Transverse colon (tissue), 4 donors: Measurements from ENCODE around the gene FOXP1. TPM values are rescaled to one million over a fixed set of nuclear protein-coding genes. Genes with fewer than 3 reads are reported as not detected.
A peak's percentile ranks its signal among the peaks of the same experiment; 100 is the strongest.

Experiments used
- DNase-seq: peaks from one replicate; pipeline ENCODE4 v3.0.0-alpha.2; 2019
- H3K27ac ChIP-seq, 4 donors: fragments of 200-600 bp; sonication (generic); 2 replicates each; pipeline ENCODE4 v1.5.1; 2016 to 2018; ENCODE audit warnings: inconsistent platforms in 4 of 4
- H3K27me3 ChIP-seq: fragments of 200-600 bp; sonication (generic); 2 replicates; pipeline ENCODE4 v1.5.1; 2017; ENCODE audit warnings: inconsistent platforms
- H3K36me3 ChIP-seq, 4 donors: fragments of 200-600 bp; sonication (generic); 2 replicates each; pipeline ENCODE4 v1.5.1; 2017 to 2019; ENCODE audit warnings: inconsistent platforms in 4 of 4
- H3K4me1 ChIP-seq, 4 donors: fragments of 200-600 bp; sonication (generic); 2 replicates each; pipeline ENCODE4 v1.5.1; 2017 to 2020; ENCODE audit warnings: inconsistent platforms in 4 of 4
- H3K4me3 ChIP-seq, 4 donors: fragments of 200-600 bp; sonication (generic); 1 replicate in 1 of 4; 2 replicates in 3 of 4; pipeline versions ENCODE4 v1.5.1 to v1.6.1; 2017 to 2019; ENCODE audit warnings: inconsistent platforms in 4 of 4
- H3K9me3 ChIP-seq, 2 donors: fragments of 200-600 bp; sonication (generic); 2 replicates each; pipeline ENCODE4 v1.5.1; 2017 to 2019; ENCODE audit warnings: inconsistent platforms in 2 of 2
- EP300 ChIP-seq: sonication (generic); formaldehyde crosslinking; IDR thresholded peaks from one replicate; pipeline ENCODE4 v1.6.1; 2017; ENCODE audit warnings: antibody characterized with exemption, low read depth
- POLR2A ChIP-seq: fragments of 450-650 bp; IDR thresholded peaks from one replicate; pipeline ENCODE4 v1.6.1; 2016; ENCODE audit warnings: antibody characterized with exemption, mild to moderate bottlenecking, moderate library complexity
- POLR2AphosphoS5 ChIP-seq, 3 donors: sonication (generic); formaldehyde crosslinking; IDR thresholded peaks; one replicate each; pipeline ENCODE4 v1.6.1; 2016; ENCODE audit warnings: antibody characterized with exemption in 3 of 3
- WGBS, 2 donors: methylation state at CpG; one replicate each; pipeline ENCODE4 v1.1.5; 2018; ENCODE audit warnings: low coverage in 1 of 2; 5-methylcytosine and 5-hydroxymethylcytosine counted together
- in situ Hi-C, 4 donors: fragments of 200-750 bp; cut with MboI; loops; one replicate each; pipeline versions ENCODE4 v1.15.0 to v1.15.1; 2017; ENCODE audit warnings: low sequenced_read_pairs in 3 of 4, low pct_ligation_motif_present in 1 of 4, low pct_unique_long_range_greater_than_20kb in 1 of 4
- intact Hi-C: fragments of 100-400 bp; cut with DNase I; formaldehyde crosslinking; loops from one replicate; pipeline ENCODE4 v1.15.1; 2023; ENCODE audit warnings: low total_unique reads
- total RNA-seq, 4 donors: library from RNA; depleted of rRNA; stranded (reverse); fragments of >200 nt; gene quantifications; one replicate each; pipeline ENCODE4 v1.1.0, GENCODE V29; 2016
- TF ChIP-seq, protein P1 (sequence below), 5 experiments: fragments of 200-600 bp in 3 of 5; fragments of 450-650 bp in 2 of 5; sonication (generic) in 3 of 5; IDR thresholded peaks; 1 replicate in 2 of 5; 2 replicates in 3 of 5; pipeline ENCODE4 v1.5.1; 2016 to 2017; ENCODE audit warnings: antibody characterized with exemption in 5 of 5, inconsistent platforms in 3 of 5, mild to moderate bottlenecking in 2 of 5, moderate library complexity in 1 of 5

FOXP1 gene
- total RNA-seq, 4 donors from 2014 or later = 102 to 260 (median 150) TPM

DNA sequence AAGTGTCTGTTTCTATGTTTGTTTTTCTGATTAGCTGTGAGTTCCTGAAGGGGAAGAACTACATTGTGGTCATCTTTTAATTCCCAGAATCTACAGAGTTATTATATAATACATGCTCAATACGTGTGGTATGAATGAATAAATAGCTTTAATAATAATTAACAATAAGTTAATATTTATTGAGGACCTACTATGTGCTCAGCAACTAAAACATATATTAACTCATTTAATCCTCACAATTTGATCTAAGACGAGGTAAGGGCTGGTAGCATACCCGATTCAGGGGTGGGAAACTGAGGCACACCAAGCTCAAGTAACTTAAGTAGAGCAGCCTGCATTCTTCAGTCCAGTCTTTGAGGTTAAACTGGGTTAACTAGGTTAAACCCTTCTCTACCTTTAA, 553.8 kb downstream of the FOXP1 start:
- 90 to 95% methylated on average over 3 of the region's 3 CpGs for WGBS, 2 donors
- peaks cover 0 to 8% (median 0%) of the 10 kb centered on the region in 4 donors for H3K36me3 ChIP-seq
- H3K9me3 ChIP-seq = no peaks in the 10 kb centered on the region
- DNase-seq = no peak
- peak overlapping the region in 2 of 4 donors; percentile 68 to 79 for H3K27ac ChIP-seq
- intact Hi-C loops (no loop called here), in situ Hi-C loops (no loop called here)
- TF ChIP-seq POLR2AphosphoS5 (IDR thresholded peaks at IDR 0.05) (no peak), EP300 (no peak), POLR2A (no peak)
- TF ChIP-seq, protein P1, sequence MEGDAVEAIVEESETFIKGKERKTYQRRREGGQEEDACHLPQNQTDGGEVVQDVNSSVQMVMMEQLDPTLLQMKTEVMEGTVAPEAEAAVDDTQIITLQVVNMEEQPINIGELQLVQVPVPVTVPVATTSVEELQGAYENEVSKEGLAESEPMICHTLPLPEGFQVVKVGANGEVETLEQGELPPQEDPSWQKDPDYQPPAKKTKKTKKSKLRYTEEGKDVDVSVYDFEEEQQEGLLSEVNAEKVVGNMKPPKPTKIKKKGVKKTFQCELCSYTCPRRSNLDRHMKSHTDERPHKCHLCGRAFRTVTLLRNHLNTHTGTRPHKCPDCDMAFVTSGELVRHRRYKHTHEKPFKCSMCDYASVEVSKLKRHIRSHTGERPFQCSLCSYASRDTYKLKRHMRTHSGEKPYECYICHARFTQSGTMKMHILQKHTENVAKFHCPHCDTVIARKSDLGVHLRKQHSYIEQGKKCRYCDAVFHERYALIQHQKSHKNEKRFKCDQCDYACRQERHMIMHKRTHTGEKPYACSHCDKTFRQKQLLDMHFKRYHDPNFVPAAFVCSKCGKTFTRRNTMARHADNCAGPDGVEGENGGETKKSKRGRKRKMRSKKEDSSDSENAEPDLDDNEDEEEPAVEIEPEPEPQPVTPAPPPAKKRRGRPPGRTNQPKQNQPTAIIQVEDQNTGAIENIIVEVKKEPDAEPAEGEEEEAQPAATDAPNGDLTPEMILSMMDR (IDR thresholded peaks at IDR 0.05) = no peak
- no peaks in the 10 kb centered on the region for H3K27me3 ChIP-seq
- peaks cover 26 to 80% (median 48%) of the 10 kb centered on the region in 4 donors for H3K4me1 ChIP-seq
- no peak overlapping the region for H3K4me3 ChIP-seq

DNA sequence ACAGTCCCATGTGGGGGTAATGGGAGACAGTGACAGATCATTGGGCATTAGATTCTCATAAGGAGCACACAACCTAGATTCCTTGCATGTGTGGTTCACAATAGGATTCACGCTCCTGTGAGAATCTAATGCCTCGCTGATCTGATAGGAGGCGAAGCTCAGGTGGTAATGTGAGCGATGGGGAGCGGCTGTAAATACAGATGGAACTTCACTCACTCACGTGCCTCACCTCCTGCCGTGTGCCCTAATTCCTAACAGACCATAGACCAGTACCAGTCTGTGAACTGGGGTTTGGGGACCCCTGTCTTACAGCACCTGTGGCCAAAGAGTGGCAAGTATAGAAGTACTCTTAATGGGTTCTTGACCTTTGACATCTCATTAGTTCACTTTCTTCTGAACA, 554.7 kb downstream of the FOXP1 start:
- whole genome bisulfite sequencing, 2 donors = 97 to 100% methylated on average over 7 of the region's 7 CpGs
- Histone ChIP-seq H3K27ac (no peak overlapping the region), H3K4me1 (peaks cover 26 to 72% (median 44%) of the 10 kb centered on the region in 4 donors)

DNA sequence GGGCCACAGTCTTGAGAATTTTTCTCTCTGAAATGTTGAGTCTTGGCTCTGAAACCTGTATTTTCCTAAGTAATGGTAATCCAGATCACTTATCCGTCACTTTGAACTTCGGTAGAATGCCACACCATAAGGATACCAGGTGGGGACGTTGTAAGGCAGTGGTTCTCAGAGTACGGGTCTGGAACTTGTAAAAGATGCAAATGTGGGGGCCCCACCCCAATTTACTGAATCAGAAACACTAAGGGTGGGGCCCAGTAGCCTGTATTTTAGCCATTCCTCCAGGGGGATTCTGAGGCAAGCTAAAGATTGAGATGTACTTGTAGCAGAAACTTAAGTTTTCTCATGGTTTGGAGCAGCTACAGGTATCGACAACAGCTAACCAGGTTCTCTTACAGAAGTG, 555.3 kb downstream of the FOXP1 start:
- intact Hi-C loops (no loop called here), in situ Hi-C loops (no loop called here)
- Histone ChIP-seq H3K27ac (no peak overlapping the region), H3K4me1 (peaks cover 26 to 68% (median 41%) of the 10 kb centered on the region in 4 donors), H3K36me3 (peaks cover 0 to 8% (median 0%) of the 10 kb centered on the region in 4 donors), H3K4me3 (no peak overlapping the region), H3K27me3 (no peaks in the 10 kb centered on the region), H3K9me3 (no peaks in the 10 kb centered on the region)
- WGBS, 2 donors = 84 to 85% methylated on average over 5 of the region's 5 CpGs
- TF ChIP-seq EP300 (no peak), POLR2AphosphoS5 (IDR thresholded peaks at IDR 0.05) (no peak), POLR2A (no peak)
- TF ChIP-seq, protein P1 (IDR thresholded peaks at IDR 0.05) = no peak
- no peak for DNase-seq

More for the DNA sequence above, 554.7 kb downstream of the FOXP1 start:
- Histone ChIP-seq H3K27me3 (no peaks in the 10 kb centered on the region), H3K36me3 (peaks cover 0 to 8% (median 0%) of the 10 kb centered on the region in 4 donors), H3K4me3 (no peak overlapping the region), H3K9me3 (no peaks in the 10 kb centered on the region)
- intact Hi-C loops (no loop called here), in situ Hi-C loops (no loop called here)
- TF ChIP-seq POLR2AphosphoS5 (IDR thresholded peaks at IDR 0.05) (no peak), POLR2A (no peak), EP300 (no peak)
- TF ChIP-seq, protein P1 (IDR thresholded peaks at IDR 0.05) = no peak
- DNase-seq = no peak

DNA sequence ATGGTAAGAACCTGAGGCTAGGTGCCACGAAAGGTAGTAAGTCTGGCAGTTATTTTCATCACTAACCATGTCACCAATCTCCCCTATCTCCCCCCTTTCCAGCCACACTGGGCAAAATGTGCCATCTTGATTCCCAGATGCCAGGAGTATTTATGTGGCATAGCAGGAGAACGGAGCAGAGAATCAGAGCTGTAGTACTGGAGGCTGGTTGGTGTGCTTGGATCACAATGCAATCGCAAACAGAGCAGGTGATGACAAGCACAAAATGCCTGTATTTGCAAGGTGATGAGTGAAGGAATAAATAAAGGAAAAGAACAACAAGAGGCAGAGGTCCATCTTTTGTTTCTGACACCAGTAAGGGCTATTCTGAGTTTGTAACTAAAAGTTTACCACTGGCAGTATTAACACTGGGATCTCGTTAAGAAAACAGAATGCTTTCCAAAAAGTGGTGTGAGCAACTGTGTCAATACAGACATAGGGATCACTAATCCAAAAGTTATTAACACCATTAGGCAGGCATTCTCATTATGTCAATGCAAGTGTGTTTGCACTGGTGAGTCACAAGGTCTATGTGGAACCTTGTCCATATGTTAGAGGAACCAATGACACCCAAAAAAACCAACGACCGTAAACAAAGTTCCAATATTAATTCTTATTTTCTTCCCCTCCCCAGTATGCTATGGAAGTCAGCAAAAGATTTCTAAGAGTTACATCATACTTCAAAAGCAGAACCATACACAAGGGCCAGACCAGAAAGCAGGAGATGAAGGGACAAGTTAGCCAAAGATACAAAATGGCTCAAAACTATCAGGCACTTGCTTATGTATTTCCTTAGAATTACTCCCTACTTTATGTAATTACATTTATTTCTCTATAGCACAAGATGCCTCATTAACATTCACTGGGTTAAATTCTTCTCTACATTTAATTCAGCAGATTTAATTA, 556.6 kb downstream of the FOXP1 start:
- H3K9me3 ChIP-seq = no peaks in the 10 kb centered on the region
- H3K36me3 ChIP-seq = peaks cover 0 to 8% (median 0%) of the 10 kb centered on the region in 4 donors
- TF ChIP-seq POLR2AphosphoS5 (IDR thresholded peaks at IDR 0.05) (no peak), EP300 (no peak), POLR2A (no peak)
- TF ChIP-seq, protein P1 (IDR thresholded peaks at IDR 0.05) = no peak
- no peak for DNase-seq
- in situ Hi-C loops (no loop called here), intact Hi-C loops (no loop called here)
- H3K4me1 ChIP-seq = peaks cover 22 to 55% (median 31%) of the 10 kb centered on the region in 4 donors
- no peaks in the 10 kb centered on the region for H3K27me3 ChIP-seq
- H3K27ac ChIP-seq = peak overlapping the region; percentile 2 to 62 (median 29)
- H3K4me3 ChIP-seq = no peak overlapping the region
- WGBS, 2 donors = 59 to 85% methylated on average over 2 to 6 of the region's 6 CpGs
